K562 (cell line): ENCODE results near the gene RPL10A. TPM values are rescaled to one million over a fixed set of nuclear protein-coding genes. Genes with fewer than 3 reads are reported as not detected.

Experiments used
- CEBPB ChIP-seq: fragments of 450-650 bp; IDR thresholded peaks from 2 replicates; pipeline ENCODE4 v1.6.1; 2016; ENCODE audit warnings: missing genetic modification characterization, missing compliant biosample characterization
- ETV5 ChIP-seq: sonication (generic); formaldehyde crosslinking; IDR thresholded peaks from 2 replicates; pipeline ENCODE4 v1.4.0; 2020; ENCODE audit warnings: low read depth, mild to moderate bottlenecking, missing genetic modification reagents
- FIP1L1 ChIP-seq: fragments of 200-400 bp; formaldehyde crosslinking; IDR thresholded peaks from 2 replicates; pipeline ENCODE4 v1.6.1; 2018; ENCODE audit warnings: mild to moderate bottlenecking, low read depth, low read length; ENCODE audit not compliant: poor library complexity, severe bottlenecking
- FOXK2 ChIP-seq, 2 experiments: fragments of 450-650 bp; IDR thresholded peaks in 1 of 2; conservative IDR thresholded peaks in 1 of 2; 2 replicates each; pipeline ENCODE4 v1.6.1; 2016; ENCODE audit warnings: low read depth in 2 of 2, mild to moderate bottlenecking in 1 of 2
- GABPA ChIP-seq: fragments of 200-800 bp; sonication (Bioruptor generic); conservative IDR thresholded peaks from 2 replicates; pipeline ENCODE4 v1.6.1; 2016; ENCODE audit warnings: low read depth, missing genetic modification characterization, missing compliant biosample characterization
- GTF2E2 ChIP-seq: fragments of 200-800 bp; sonication (Bioruptor generic); IDR thresholded peaks from 2 replicates; pipeline ENCODE4 v1.6.1; 2016; ENCODE audit warnings: missing genetic modification characterization, missing compliant biosample characterization
- HDAC6 ChIP-seq: IDR thresholded peaks from 2 replicates; pipeline ENCODE4 v1.6.1; 2012; ENCODE audit warnings: low read depth, mild to moderate bottlenecking, control low read depth, inconsistent platforms, low read length, moderate library complexity
- HSF4 ChIP-seq: fragments of 250-450 bp; sonication (Bioruptor Pico); IDR thresholded peaks from 2 replicates; pipeline ENCODE4 v2.1.2; 2022; ENCODE audit warnings: mild to moderate bottlenecking, moderate library complexity, borderline replicate concordance
- MLX ChIP-seq, 2 experiments: fragments of 450-650 bp in 1 of 2; sonication (generic) in 1 of 2; formaldehyde crosslinking; conservative IDR thresholded peaks; 2 replicates each; pipeline versions ENCODE4 v1.4.0 to v1.8.1; 2020 to 2022; ENCODE audit warnings: mild to moderate bottlenecking in 1 of 2, missing genetic modification reagents in 1 of 2
- RREB1 ChIP-seq: fragments of 250-450 bp; sonication (Bioruptor Pico); IDR thresholded peaks from 2 replicates; pipeline ENCODE4 v1.4.0; 2020
- TFAP4 ChIP-seq: sonication (generic); formaldehyde crosslinking; IDR thresholded peaks from 2 replicates; pipeline ENCODE4 v1.8.0; 2022; ENCODE audit warnings: missing genetic modification reagents, mild to moderate bottlenecking, moderate library complexity, borderline replicate concordance
- ZBTB12 ChIP-seq: fragments of 250-450 bp; sonication (Bioruptor Pico); IDR thresholded peaks from 2 replicates; pipeline ENCODE4 v1.4.0; 2020
- ZNF12 ChIP-seq: sonication (generic); formaldehyde crosslinking; IDR thresholded peaks from 2 replicates; pipeline ENCODE4 v1.4.0; 2020; ENCODE audit warnings: mild to moderate bottlenecking, missing genetic modification reagents
- ZNF143 ChIP-seq: sonication (generic); formaldehyde crosslinking; IDR thresholded peaks from 2 replicates; pipeline ENCODE4 v1.9.0; 2022; ENCODE audit warnings: mild to moderate bottlenecking, missing genetic modification reagents
- ZNF280A ChIP-seq: fragments of 450-650 bp; IDR thresholded peaks from 2 replicates; pipeline ENCODE4 v1.6.1; 2018; ENCODE audit warnings: mild to moderate bottlenecking, low read depth; ENCODE audit not compliant: partially characterized antibody
- ZNF324 ChIP-seq: fragments of 250-450 bp; sonication (Bioruptor Pico); IDR thresholded peaks from 2 replicates; pipeline ENCODE4 v1.4.0; 2020; ENCODE audit warnings: mild to moderate bottlenecking
- polyA plus RNA-seq, 8 experiments: library from polyadenylated mRNA; depleted of rRNA in 4 of 8; stranded (reverse) in 5 of 8; unstranded in 3 of 8; fragments of >200 nt; fragmentation: Nextera tagmentation in 2 of 8; fragmentation: Illumina TruSeq in 1 of 8; extraction: Ambion mirVana in 2 of 8; extraction: Trizol in 1 of 8; gene quantifications; 2 replicates each; pipeline versions ENCODE4 v1.2.1 to v1.2.3, GENCODE V29; 2011 to 2014; ENCODE audit warnings: inconsistent platforms in 1 of 8, missing spikeins in 1 of 8
- total RNA-seq, 7 experiments: library from RNA; depleted of rRNA in 6 of 7; stranded (reverse); fragments of >200 nt in 6 of 7; fragmentation: Illumina TruSeq in 2 of 7; extraction: Trizol in 2 of 7; gene quantifications; 2 replicates each; pipeline versions ENCODE4 v1.2.1 to v1.2.3, GENCODE V29; 2011 to 2021; ENCODE audit warnings: low replicate concordance in 1 of 7

RPL10A gene
- total and polyA plus RNA-seq, 9 of the 15 experiments (the other 6 are each of a cell fraction or from before 2014, with no cell fraction given) = 1,589 to 3,237 (median 2,116) TPM

DNA sequence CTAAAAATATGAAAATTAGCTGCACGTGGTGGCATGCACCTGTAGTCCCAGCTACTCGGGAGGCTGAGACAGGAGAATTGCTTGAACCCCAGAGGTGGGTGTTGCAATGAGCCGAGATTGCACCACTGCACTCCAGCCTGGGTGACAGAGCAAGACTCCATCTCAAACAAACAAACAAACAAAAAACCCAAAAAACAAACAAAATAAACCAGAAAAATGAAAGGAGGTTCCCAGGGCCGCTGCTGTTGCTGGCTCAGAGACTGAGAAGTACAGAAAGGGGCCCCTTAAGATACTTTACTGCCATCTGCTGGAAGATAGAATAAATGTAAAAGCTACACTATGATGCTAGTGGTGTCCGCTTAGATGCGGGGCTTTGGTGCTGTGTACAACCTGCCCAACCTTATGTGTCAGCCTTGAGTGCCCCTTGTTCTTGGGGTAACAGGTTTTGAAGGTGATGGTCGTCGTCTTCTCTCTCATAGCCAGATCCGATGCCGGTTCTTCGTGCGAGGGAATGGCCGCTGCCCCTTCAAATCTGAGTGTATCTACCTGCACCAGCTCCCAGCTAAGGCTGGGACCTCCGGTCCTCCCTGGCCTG, 18.8 kb upstream of the RPL10A start (continued):
- TF ChIP-seq ZNF12 (CRISPR knock-in tag) (no peak), FIP1L1 (no peak), GTF2E2 (tag) (no peak), HSF4 (CRISPR knock-in tag) (no peak), ZNF280A (no peak), RREB1 (CRISPR knock-in tag) (no peak), GABPA (no peak), CEBPB (tag) (peak; percentile 36; the same call in 1 of the 2 replicates), ZNF143 (CRISPR knock-in tag) (0 out of 2 replicates have a peak, but pooled peaks have one; percentile 30), ZBTB12 (no peak; the same call in 1 of the 2 replicates), ZNF324 (CRISPR knock-in tag) (no peak), MLX (CRISPR knock-in tag; conservative IDR thresholded peaks at IDR 0.05) (no peak), ETV5 (CRISPR knock-in tag) (peak; percentile 36; the same call in 1 of the 2 replicates), TFAP4 (no peak), FOXK2 (conservative IDR thresholded peaks at IDR 0.05 in 1 of 2, IDR thresholded peaks at IDR 0.05 in 1 of 2; ENCODE audit: low read depth in 2 of 2) (no peak; a peak in 2 of 4 replicates), HDAC6 (no peak)
